Measurements from ENCODE around the gene FAXDC2.

FAXDC2 gene

GRCh38 chr5:154793599-154794524, 56.5 kb downstream of the FAXDC2 start:
- Histone ChIP-seq H3K27me3 (ENCODE audit: insufficient read depth, poor library complexity, severe bottlenecking) (no peaks in the 10 kb centered on the region), H3K27ac (replicated peaks) (no peak overlapping the region), H3K4me3 (replicated peaks; ENCODE audit: insufficient read depth, low read length) (no peak overlapping the region)
- TF ChIP-seq REST (IDR thresholded peaks at IDR 0.05; ENCODE audit: insufficient replicate concordance, low read depth): no peak
- DNase-seq (ENCODE audit: low read depth in 1 of 2, low spot score in 1 of 2): no peak

- TF ChIP-seq POLR2AphosphoS5 (IDR thresholded peaks at IDR 0.05; ENCODE audit: low read depth): no peak
- no peak for TF ChIP-seq CTCF (IDR thresholded peaks at IDR 0.05; ENCODE audit: insufficient read depth, low read length)
- H3K4me3 ChIP-seq (replicated peaks; ENCODE audit: insufficient read depth, low read length): no peak overlapping the region
- no peak for DNase-seq (ENCODE audit: low read depth in 1 of 2, low spot score in 1 of 2)
- no peaks in the 10 kb centered on the region for H3K27me3 ChIP-seq (ENCODE audit: insufficient read depth, poor library complexity, severe bottlenecking)
- no peak overlapping the region for H3K27ac ChIP-seq (replicated peaks)
These were observed 58.9 kb downstream of the FAXDC2 start for GRCh38 chr5:154791535-154791934.

GRCh38 chr5:154788212-154788611, 62.2 kb downstream of the FAXDC2 start:
- TF ChIP-seq CTCF (IDR thresholded peaks at IDR 0.05; ENCODE audit: insufficient read depth, low read length): no peak
- no peak for TF ChIP-seq SPI1 (IDR thresholded peaks at IDR 0.05; ENCODE audit: borderline replicate concordance, low read depth)
- no peak for TF ChIP-seq REST (IDR thresholded peaks at IDR 0.05; ENCODE audit: insufficient replicate concordance, low read depth)
- no peaks in the 10 kb centered on the region for H3K27me3 ChIP-seq (ENCODE audit: insufficient read depth, poor library complexity, severe bottlenecking)
- no peak overlapping the region for H3K4me3 ChIP-seq (replicated peaks; ENCODE audit: insufficient read depth, low read length)
- H3K27ac ChIP-seq (replicated peaks): no peak overlapping the region
- no peak for DNase-seq (ENCODE audit: low read depth in 1 of 2, low spot score in 1 of 2)

- H3K27me3 ChIP-seq (ENCODE audit: insufficient read depth, poor library complexity, severe bottlenecking): no peaks in the 10 kb centered on the region
- no peak for DNase-seq (ENCODE audit: low read depth in 1 of 2, low spot score in 1 of 2)
- no peak overlapping the region for H3K4me3 ChIP-seq (replicated peaks; ENCODE audit: insufficient read depth, low read length)
- H3K27ac ChIP-seq (replicated peaks): no peak overlapping the region
- TF ChIP-seq GABPA (IDR thresholded peaks at IDR 0.05; ENCODE audit: low read depth) (no peak), POLR2AphosphoS5 (IDR thresholded peaks at IDR 0.05; ENCODE audit: low read depth) (no peak), CTCF (IDR thresholded peaks at IDR 0.05; ENCODE audit: insufficient read depth, low read length) (no peak), SPI1 (IDR thresholded peaks at IDR 0.05; ENCODE audit: borderline replicate concordance, low read depth) (no peak), REST (IDR thresholded peaks at IDR 0.05; ENCODE audit: insufficient replicate concordance, low read depth) (no peak)
These were observed 64.0 kb downstream of the FAXDC2 start for GRCh38 chr5:154786414-154786813.

Data from HL-60 (cell line).